Neuron (in vitro differentiated cells): ENCODE data around the gene MYH15.

Experiments
- H2AFZ ChIP-seq: one replicate; pipeline ENCODE4 v1.6.1; 2013; ENCODE audit warnings: low read depth, mild to moderate bottlenecking, inconsistent platforms, low read length, moderate library complexity
- H3K27me3 ChIP-seq: one replicate; pipeline ENCODE4 v1.6.1; 2013; ENCODE audit warnings: low read length; ENCODE audit not compliant: insufficient read depth
- H3K36me3 ChIP-seq: one replicate; pipeline ENCODE4 v1.6.1; 2013; ENCODE audit warnings: low read length; ENCODE audit not compliant: insufficient read depth
- H3K4me1 ChIP-seq: one replicate; pipeline ENCODE4 v1.6.1; 2013; ENCODE audit warnings: low read length; ENCODE audit not compliant: insufficient read depth
- H3K4me3 ChIP-seq: 2 replicates; pipeline ENCODE4 v1.5.1; 2013; ENCODE audit warnings: mild to moderate bottlenecking, low read length, moderate library complexity
- H3K9me3 ChIP-seq: one replicate; pipeline ENCODE4 v1.6.1; 2013; ENCODE audit warnings: low read length

Gene MYH15

GRCh38 chr3:108527109-108527508, 16.7 kb upstream of the MYH15 start:
- H3K36me3 ChIP-seq, result no peaks in the 10 kb centered on the region
- H3K9me3 ChIP-seq, result no peaks in the 10 kb centered on the region
- H2AFZ ChIP-seq, result no peak overlapping the region
- no peaks in the 10 kb centered on the region for H3K27me3 ChIP-seq
- H3K4me3 ChIP-seq, result no peak overlapping the region
- peaks cover 3% of the 10 kb centered on the region for H3K4me1 ChIP-seq

DNA sequence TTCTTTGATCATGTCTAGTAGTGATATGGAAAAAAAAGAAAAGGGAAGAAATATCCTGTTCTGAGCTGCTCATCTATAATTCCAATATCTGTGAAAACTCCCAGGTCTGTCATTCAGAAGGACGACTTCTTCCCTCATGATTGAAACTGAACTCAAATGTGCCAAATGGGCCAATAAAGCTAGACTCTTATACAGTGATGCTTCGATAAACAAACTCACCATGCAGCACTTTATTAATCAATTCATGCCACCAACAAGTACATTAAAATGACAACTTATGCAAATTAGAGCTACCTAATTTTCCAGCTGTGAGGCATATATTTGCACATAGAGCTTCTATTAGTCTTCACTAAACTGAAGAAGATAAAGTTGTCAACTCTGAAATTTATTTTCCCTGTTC, 15.6 kb upstream of the MYH15 start:
- H3K27me3 ChIP-seq, result no peaks in the 10 kb centered on the region
- no peaks in the 10 kb centered on the region for H3K36me3 ChIP-seq
- H3K9me3 ChIP-seq, result no peaks in the 10 kb centered on the region
- H3K4me1 ChIP-seq, result peaks cover 3% of the 10 kb centered on the region
- no peak overlapping the region for H3K4me3 ChIP-seq
- no peak overlapping the region for H2AFZ ChIP-seq

DNA sequence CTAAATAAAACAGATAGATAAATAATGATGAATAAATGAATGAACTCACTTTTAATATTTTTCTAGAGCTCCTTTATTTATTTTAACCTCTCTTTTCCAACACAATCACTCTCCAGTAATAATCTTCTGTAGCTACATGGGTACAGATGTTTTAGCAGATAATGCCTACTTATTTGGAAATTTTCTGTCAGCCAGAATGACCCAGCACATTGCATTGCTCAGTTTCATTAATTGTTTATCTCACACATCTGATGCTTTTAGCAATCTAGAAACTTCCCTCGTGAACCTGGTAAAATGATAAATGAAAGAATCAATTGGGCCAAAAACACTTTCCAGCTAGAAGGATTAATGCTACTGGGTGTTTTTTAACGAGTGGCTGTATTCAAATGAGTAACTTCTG, 14.9 kb upstream of the MYH15 start:
- no peak overlapping the region for H2AFZ ChIP-seq
- no peak overlapping the region for H3K4me3 ChIP-seq
- no peaks in the 10 kb centered on the region for H3K36me3 ChIP-seq
- H3K9me3 ChIP-seq, result no peaks in the 10 kb centered on the region
- peaks cover 3% of the 10 kb centered on the region for H3K4me1 ChIP-seq
- no peaks in the 10 kb centered on the region for H3K27me3 ChIP-seq

DNA sequence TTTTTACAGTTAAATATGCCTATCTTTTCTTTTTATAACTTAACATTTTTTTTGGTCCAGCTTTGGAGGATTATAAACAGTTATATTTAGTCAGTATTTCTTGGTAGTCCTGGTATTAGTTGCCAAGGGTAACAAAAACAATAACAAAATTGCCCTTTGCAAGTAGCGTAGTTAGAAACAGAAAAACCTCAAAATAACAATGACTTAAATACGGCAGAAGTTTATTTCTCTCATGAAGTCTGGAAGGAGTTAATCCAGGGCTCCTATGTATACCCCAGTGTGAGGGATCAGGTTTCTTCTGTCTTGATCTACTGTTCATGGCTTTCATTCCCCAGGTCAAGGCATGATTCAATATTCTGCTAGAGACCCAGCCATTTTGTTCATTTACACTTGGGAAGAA, 14.1 kb upstream of the MYH15 start:
- no peaks in the 10 kb centered on the region for H3K27me3 ChIP-seq
- peaks cover 3% of the 10 kb centered on the region for H3K4me1 ChIP-seq
- H3K36me3 ChIP-seq, result no peaks in the 10 kb centered on the region
- no peaks in the 10 kb centered on the region for H3K9me3 ChIP-seq
- H2AFZ ChIP-seq, result peak overlapping the region; percentile 3
- no peak overlapping the region for H3K4me3 ChIP-seq

GRCh38 chr3:108518895-108519294, 8.5 kb upstream of the MYH15 start:
- Histone ChIP-seq H3K9me3 (no peaks in the 10 kb centered on the region), H3K4me3 (no peak overlapping the region), H2AFZ (no peak overlapping the region), H3K4me1 (no peaks in the 10 kb centered on the region), H3K27me3 (no peaks in the 10 kb centered on the region), H3K36me3 (no peaks in the 10 kb centered on the region)

DNA sequence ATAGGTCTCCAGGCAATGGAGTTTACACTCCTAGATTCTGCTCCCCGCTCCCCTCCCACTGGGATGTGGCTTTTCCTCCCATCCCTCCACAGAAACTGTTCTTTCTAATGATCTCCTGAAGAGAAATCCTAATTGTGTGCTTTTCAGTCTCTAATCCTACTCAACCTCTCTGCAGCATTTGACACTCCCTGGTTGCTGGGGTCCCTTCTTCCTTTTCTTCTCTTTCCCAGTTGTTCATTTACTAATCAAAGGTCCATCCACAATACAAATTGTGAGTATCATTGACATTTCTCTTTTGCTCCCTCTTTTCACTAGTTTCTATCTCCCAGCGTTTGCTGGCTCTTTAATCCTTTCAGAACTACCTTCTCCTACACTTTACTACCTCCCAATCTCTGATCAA, 6.5 kb upstream of the MYH15 start:
- no peaks in the 10 kb centered on the region for H3K27me3 ChIP-seq
- H3K4me3 ChIP-seq, result no peak overlapping the region
- no peaks in the 10 kb centered on the region for H3K9me3 ChIP-seq
- no peaks in the 10 kb centered on the region for H3K4me1 ChIP-seq
- H2AFZ ChIP-seq, result no peak overlapping the region
- H3K36me3 ChIP-seq, result no peaks in the 10 kb centered on the region

GRCh38 chr3:108513961-108514360, 3.6 kb upstream of the MYH15 start:
- Histone ChIP-seq H3K36me3 (no peaks in the 10 kb centered on the region), H3K4me3 (no peak overlapping the region), H3K9me3 (no peaks in the 10 kb centered on the region), H2AFZ (no peak overlapping the region), H3K27me3 (no peaks in the 10 kb centered on the region), H3K4me1 (peaks cover 2% of the 10 kb centered on the region)

GRCh38 chr3:108512671-108513070, 2.3 kb upstream of the MYH15 start:
- H3K4me3 ChIP-seq, result no peak overlapping the region

DNA sequence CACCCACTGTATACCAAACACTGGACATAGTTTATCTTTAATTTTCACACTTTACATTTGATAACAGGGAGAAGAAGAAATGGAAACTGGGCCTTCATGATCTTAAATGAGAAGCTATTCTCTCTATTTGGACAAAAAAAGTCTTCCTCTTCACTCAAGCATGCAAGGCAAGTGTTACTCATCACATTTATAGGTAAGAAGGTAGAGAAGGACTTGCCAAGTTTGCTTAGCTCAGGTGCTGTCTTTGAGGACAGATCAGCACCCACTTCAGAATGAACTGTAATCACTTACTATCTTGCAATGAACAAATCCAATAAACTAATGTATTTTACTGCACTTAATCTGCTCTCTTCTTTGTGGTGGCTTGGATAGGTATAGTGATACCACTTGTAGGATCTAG, 1.1 kb upstream of the MYH15 start:
- Histone ChIP-seq H3K4me3 (no peak overlapping the region), H3K36me3 (no peaks in the 10 kb centered on the region), H3K9me3 (no peaks in the 10 kb centered on the region), H3K27me3 (no peaks in the 10 kb centered on the region), H2AFZ (no peak overlapping the region), H3K4me1 (peaks cover 2% of the 10 kb centered on the region)

More at GRCh38 chr3:108512671-108513070, 2.3 kb upstream of the MYH15 start:
- no peak overlapping the region for H2AFZ ChIP-seq
- peaks cover 2% of the 10 kb centered on the region for H3K4me1 ChIP-seq
- no peaks in the 10 kb centered on the region for H3K27me3 ChIP-seq
- H3K36me3 ChIP-seq, result no peaks in the 10 kb centered on the region
- H3K9me3 ChIP-seq, result no peaks in the 10 kb centered on the region

GRCh38 chr3:108511055-108511454, 659 bp upstream of the MYH15 start:
- H3K4me3 ChIP-seq, result no peak overlapping the region
- H2AFZ ChIP-seq, result no peak overlapping the region
- H3K27me3 ChIP-seq, result no peaks in the 10 kb centered on the region
- H3K4me1 ChIP-seq, result peaks cover 2% of the 10 kb centered on the region
- no peaks in the 10 kb centered on the region for H3K36me3 ChIP-seq
- no peaks in the 10 kb centered on the region for H3K9me3 ChIP-seq

- H3K36me3 ChIP-seq, result no peaks in the 10 kb centered on the region
- H3K9me3 ChIP-seq, result no peaks in the 10 kb centered on the region
- no peak overlapping the region for H3K4me3 ChIP-seq
- H3K4me1 ChIP-seq, result peaks cover 2% of the 10 kb centered on the region
- peak overlapping the region; percentile 7 for H2AFZ ChIP-seq
- H3K27me3 ChIP-seq, result no peaks in the 10 kb centered on the region
Measured at GRCh38 chr3:108509871-108510270, 525 bp downstream of the MYH15 start.

DNA sequence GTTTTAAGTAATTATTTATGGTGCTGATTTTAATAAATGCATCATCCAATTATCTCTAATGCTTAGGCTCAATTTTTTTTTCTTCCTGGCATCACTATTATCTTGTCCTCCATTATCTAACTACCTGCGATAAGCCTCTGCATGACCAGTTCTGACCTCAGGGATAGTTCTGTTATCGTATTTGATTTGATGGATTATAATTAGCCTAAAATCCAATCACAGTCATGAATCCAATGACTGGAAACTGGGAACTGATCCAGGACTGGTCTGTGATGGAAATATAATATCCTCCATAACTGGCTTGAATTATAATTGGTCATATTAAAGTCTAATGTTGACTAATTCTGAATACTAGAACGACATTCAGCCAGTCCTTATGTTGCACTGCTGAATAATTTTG, 1.1 kb downstream of the MYH15 start:
- H3K9me3 ChIP-seq, result no peaks in the 10 kb centered on the region
- no peak overlapping the region for H2AFZ ChIP-seq
- H3K4me1 ChIP-seq, result peaks cover 2% of the 10 kb centered on the region
- H3K4me3 ChIP-seq, result no peak overlapping the region
- no peaks in the 10 kb centered on the region for H3K36me3 ChIP-seq
- no peaks in the 10 kb centered on the region for H3K27me3 ChIP-seq

DNA sequence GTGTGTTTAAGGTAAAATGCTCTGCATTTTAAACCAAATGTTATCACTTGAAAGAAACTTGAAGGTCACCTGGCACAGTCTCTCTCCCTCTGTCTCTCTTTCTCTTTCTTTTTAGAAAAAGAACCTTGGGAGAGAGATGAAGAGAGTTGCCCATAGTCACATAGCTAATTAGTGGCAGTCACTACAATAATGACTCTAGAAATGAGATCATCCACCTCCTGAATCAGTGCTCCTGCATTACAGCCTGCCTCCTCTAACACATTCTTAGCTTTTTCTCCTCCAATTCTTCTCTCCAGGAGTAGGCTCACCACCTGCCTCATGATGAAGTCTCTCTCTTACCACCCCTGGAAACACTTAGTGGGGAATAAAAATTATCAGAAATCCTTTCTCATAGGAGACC, 2.5 kb downstream of the MYH15 start:
- H3K4me1 ChIP-seq, result peaks cover 2% of the 10 kb centered on the region
- H3K27me3 ChIP-seq, result no peaks in the 10 kb centered on the region
- no peaks in the 10 kb centered on the region for H3K36me3 ChIP-seq
- H3K4me3 ChIP-seq, result no peak overlapping the region
- no peaks in the 10 kb centered on the region for H3K9me3 ChIP-seq
- H2AFZ ChIP-seq, result no peak overlapping the region

GRCh38 chr3:108505811-108506210, 4.6 kb downstream of the MYH15 start:
- Histone ChIP-seq H2AFZ (no peak overlapping the region), H3K4me3 (no peak overlapping the region), H3K4me1 (peaks cover 2% of the 10 kb centered on the region), H3K9me3 (no peaks in the 10 kb centered on the region), H3K36me3 (no peaks in the 10 kb centered on the region), H3K27me3 (no peaks in the 10 kb centered on the region)
